22Rv1 (cell line): ENCODE results near the gene ZNF165.
A peak's percentile ranks its signal among the peaks of the same experiment; 100 is the strongest.

Experiments
- H3K27ac ChIP-seq: fragments of 450-650 bp; 2 replicates; pipeline ENCODE4 v1.5.1; 2017
- ZFX ChIP-seq: fragments of 450-650 bp; IDR thresholded peaks from 2 replicates; pipeline ENCODE4 v1.6.1; 2017; ENCODE audit warnings: antibody characterized with exemption, borderline replicate concordance
- TF ChIP-seq, protein P1 (sequence below): fragments of 450-650 bp; IDR thresholded peaks from 2 replicates; pipeline ENCODE4 v1.5.1; 2017; ENCODE audit warnings: mild to moderate bottlenecking

The ZNF165 gene

DNA sequence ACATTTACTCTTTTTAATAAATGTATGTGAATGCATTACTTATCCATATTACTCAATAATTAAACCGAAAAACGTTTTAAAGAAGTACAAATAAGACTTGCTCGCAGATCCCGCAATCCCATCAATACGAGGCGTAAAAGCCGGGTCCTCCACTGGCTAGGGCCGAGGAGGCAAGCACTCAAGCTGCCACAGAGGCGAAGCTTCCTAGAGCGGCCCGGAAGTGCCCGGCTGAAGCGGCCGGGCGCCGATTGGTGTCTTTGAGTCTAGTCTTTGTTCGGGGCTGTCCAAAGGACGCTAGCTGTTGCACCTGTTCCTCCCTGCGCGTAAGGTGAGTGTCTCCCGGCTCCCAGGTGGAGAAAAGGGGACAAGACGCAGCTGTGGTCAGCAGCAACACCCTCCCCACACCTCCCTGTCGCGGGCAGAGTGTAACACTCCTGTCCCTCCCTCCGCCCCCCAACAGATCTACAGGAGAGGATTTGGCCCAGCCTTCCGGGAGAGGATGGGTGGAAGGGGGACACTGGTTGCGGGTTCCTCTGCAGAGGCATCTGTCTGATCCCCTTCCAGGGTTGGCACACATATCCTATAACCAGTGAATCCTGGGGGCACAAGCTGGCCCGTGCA lies 44.1 kb downstream of the ZNF165 start, which contains the start of gene ZSCAN16:
Gene ZSCAN16 (plus strand): TSS at position 260 of the 621 bp plus-strand sequence. CDS start 835 bp downstream, outside the sequence.
- H3K27ac ChIP-seq, result peak within 1 kb of the TSS; percentile 55

DNA sequence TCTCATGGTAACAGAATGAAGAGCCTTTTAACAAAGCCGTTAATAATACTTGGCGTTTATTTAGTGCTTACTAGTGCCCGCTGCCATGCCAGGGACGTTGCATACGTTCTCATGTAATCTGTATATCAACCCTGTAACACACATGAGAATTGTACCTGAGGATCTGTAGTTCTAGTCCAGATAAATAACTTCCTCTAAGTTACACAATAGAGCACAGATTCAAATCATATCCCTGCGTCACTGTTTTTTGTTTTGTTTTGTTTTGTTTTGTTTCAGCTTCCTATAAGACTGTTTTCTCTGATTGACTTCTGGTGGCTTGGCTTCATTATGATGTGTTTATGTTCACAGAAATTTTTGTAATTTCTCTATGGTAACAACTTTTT lies 44.6 kb downstream of the ZNF165 start:
- no peak for TF ChIP-seq ZFX
- TF ChIP-seq, protein P1, sequence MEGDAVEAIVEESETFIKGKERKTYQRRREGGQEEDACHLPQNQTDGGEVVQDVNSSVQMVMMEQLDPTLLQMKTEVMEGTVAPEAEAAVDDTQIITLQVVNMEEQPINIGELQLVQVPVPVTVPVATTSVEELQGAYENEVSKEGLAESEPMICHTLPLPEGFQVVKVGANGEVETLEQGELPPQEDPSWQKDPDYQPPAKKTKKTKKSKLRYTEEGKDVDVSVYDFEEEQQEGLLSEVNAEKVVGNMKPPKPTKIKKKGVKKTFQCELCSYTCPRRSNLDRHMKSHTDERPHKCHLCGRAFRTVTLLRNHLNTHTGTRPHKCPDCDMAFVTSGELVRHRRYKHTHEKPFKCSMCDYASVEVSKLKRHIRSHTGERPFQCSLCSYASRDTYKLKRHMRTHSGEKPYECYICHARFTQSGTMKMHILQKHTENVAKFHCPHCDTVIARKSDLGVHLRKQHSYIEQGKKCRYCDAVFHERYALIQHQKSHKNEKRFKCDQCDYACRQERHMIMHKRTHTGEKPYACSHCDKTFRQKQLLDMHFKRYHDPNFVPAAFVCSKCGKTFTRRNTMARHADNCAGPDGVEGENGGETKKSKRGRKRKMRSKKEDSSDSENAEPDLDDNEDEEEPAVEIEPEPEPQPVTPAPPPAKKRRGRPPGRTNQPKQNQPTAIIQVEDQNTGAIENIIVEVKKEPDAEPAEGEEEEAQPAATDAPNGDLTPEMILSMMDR, result no peak
- peak overlapping the region; percentile 55 for H3K27ac ChIP-seq

More for the DNA sequence above, 44.1 kb downstream of the ZNF165 start, which contains the start of gene ZSCAN16:
- TF ChIP-seq, protein P1, result no peak
- no peak for TF ChIP-seq ZFX

DNA sequence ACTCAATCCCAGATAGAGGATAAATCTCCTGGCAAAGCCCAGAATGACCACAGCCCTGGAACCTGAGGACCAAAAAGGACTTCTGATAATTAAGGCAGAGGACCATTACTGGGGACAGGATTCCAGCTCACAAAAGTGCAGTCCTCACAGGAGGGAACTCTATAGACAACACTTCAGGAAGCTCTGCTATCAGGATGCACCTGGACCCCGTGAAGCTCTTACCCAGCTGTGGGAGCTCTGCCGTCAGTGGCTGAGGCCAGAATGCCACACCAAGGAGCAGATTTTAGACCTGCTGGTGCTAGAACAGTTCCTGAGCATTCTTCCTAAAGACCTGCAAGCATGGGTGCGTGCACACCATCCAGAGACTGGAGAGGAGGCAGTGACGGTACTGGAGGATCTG lies 45.0 kb downstream of the ZNF165 start:
- TF ChIP-seq ZFX, result no peak
- TF ChIP-seq, protein P1, result no peak
- H3K27ac ChIP-seq, result no peak overlapping the region

DNA sequence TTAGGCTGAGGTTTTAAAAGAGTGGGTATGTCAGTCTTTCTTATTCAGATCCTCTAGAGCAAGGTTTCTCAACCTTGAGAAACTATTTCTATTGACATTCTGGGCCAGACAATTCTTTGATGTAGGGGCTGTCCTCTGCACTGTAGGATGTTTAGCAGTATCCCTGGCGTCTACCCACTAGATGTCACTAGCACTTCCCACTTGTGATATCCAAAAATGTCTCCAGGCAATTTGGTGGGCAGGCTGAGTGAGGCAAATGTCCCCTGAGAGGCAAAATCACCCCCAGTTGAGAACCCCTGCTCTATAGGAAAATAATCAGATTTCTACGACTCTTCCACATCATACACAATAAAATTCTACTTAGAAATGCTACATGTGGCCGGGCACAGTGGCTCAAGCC lies 53.6 kb downstream of the ZNF165 start:
- no peak overlapping the region for H3K27ac ChIP-seq
- TF ChIP-seq, protein P1, result peak; percentile 73
- no peak for TF ChIP-seq ZFX

DNA sequence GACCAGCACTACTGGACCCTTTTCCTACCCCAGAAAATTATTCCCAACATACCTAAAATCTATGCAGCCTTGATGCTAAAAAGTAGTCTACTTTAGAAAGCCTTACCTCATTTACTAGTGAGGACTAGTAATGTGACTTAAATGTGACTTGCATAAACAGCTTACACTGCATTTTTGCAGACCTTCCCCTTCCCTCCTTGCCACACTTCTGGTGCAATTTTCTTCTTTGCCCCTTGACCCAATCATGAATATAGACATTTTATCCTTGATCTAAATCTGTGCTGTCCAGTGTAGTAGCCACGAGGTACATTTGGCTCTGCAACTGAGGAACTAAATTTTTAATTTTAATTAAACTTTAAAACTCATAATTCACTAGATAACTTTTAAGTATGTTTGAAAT lies 54.3 kb downstream of the ZNF165 start:
- H3K27ac ChIP-seq, result no peak overlapping the region
- TF ChIP-seq ZFX, result no peak
- TF ChIP-seq, protein P1, result no peak

DNA sequence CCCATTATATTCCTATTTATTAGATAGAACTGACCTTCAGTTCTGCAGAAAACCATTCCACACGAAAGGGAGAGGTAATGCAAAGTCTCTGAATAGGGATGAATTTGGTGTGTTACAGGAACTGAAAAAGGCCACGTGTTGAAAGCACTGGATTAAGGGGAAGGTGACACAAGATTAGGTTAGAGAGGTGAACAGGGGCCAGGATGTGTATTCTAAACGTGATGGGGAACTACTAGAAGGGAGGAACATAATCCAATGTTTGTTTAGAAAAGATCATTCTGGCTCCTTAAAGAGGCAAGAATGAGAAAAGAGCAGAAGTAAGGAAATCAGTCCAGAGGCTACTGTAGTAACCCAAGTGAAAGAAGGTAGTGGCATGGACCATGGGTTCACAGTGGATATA lies 55.0 kb downstream of the ZNF165 start:
- TF ChIP-seq, protein P1, result no peak
- no peak for TF ChIP-seq ZFX
- no peak overlapping the region for H3K27ac ChIP-seq

DNA sequence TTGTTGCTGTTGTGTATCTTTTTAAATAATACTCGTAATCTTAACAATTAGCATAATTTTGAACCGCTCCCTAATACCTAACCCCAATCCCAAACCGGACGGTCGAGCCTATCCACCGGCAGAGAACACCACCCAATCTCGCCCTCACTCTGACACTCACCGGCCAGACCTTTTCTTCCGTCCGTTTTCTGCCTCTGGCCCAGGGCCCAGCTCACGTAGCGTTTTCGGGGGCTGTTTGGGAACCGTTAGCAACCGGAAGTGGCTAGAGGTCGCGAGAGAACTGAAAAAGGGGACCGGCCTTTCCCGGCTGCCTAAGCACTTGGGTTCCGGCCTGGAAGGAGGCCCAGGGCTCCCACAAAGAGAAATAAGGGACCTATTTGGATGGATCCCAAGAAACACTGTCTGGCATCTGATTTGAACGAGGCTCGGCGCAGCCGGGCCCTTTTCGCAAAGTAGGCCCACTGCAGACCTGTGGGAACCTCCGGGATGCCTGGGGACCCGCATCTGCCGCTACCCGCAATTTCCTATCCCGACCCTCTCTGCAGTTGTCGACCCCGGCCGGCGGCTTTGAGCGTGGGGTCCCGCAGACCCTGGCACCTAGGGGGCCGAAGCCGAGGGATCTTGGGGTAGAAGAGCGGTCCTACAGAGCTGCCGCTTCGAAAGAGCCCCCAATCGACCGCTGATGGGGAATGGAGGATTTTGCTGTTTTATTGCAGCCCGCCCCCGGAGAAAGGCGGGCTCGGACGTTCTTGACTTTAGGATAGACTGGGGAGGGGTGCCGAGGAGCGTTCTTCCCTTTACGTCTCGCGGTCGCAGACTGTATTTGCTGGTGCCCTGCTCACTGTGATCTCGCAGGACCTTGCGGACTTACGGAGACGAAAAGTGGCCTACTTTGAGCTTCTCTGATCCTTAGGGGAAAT lies 56.5 kb downstream of the ZNF165 start:
- peak overlapping the region; percentile 72 for H3K27ac ChIP-seq
- TF ChIP-seq, protein P1, result no peak
- no peak for TF ChIP-seq ZFX
